HepG2 (cell line): Measurements from ENCODE around the gene INTS4. TPM values are rescaled to one million over a fixed set of nuclear protein-coding genes. Genes with fewer than 3 reads are reported as not detected.

Source experiments
- MBNL3 ChIP-seq: fragments of 250-450 bp; sonication (Bioruptor Pico); conservative IDR thresholded peaks from 2 replicates; pipeline ENCODE4 v1.8.0; 2022; ENCODE audit warnings: mild to moderate bottlenecking, inconsistent platforms
- NR2C2 ChIP-seq: sonication (generic); formaldehyde crosslinking; IDR thresholded peaks from 2 replicates; pipeline ENCODE4 v1.4.0; 2020; ENCODE audit warnings: missing genetic modification reagents, mild to moderate bottlenecking, moderate library complexity, borderline replicate concordance
- PBX3 ChIP-seq: sonication (generic); formaldehyde crosslinking; IDR thresholded peaks from 2 replicates; pipeline ENCODE4 v1.8.1; 2023; ENCODE audit warnings: missing genetic modification reagents, inconsistent platforms, borderline replicate concordance
- SALL2 ChIP-seq: sonication (generic); formaldehyde crosslinking; IDR thresholded peaks from 2 replicates; pipeline ENCODE4 v1.8.1; 2023; ENCODE audit warnings: mild to moderate bottlenecking, missing genetic modification reagents, inconsistent platforms
- SNRNP70 ChIP-seq: fragments of 200-400 bp; formaldehyde crosslinking; IDR thresholded peaks from 2 replicates; pipeline ENCODE4 v1.6.1; 2017; ENCODE audit warnings: mild to moderate bottlenecking, low read depth, low read length, moderate library complexity
- ZBTB40 ChIP-seq, 2 experiments: fragments of 450-650 bp in 1 of 2; sonication (generic) in 1 of 2; formaldehyde crosslinking in 1 of 2; IDR thresholded peaks; 2 replicates each; pipeline versions ENCODE4 v1.6.1 to v1.8.0; 2016 to 2022; ENCODE audit warnings: antibody characterized with exemption in 1 of 2, mild to moderate bottlenecking in 1 of 2, missing genetic modification reagents in 1 of 2
- ZBTB8A ChIP-seq: sonication (generic); formaldehyde crosslinking; IDR thresholded peaks from 2 replicates; pipeline ENCODE4 v1.4.0; 2020; ENCODE audit warnings: mild to moderate bottlenecking, low read depth, missing genetic modification reagents, borderline replicate concordance
- ZHX2 ChIP-seq, 2 experiments: sonication (generic) in 1 of 2; formaldehyde crosslinking in 1 of 2; IDR thresholded peaks; 2 replicates each; pipeline versions ENCODE4 v1.6.1 to v1.9.0; 2014 to 2022; ENCODE audit warnings: antibody characterized with exemption in 1 of 2, borderline replicate concordance in 1 of 2, inconsistent platforms in 1 of 2, low read depth in 1 of 2, missing genetic modification reagents in 1 of 2
- ZMAT3 ChIP-seq: sonication (generic); formaldehyde crosslinking; conservative IDR thresholded peaks from 2 replicates; pipeline ENCODE4 v1.7.0; 2021; ENCODE audit warnings: missing genetic modification reagents
- ZNF317 ChIP-seq: sonication (generic); formaldehyde crosslinking; IDR thresholded peaks from 2 replicates; pipeline ENCODE4 v1.5.0; 2020; ENCODE audit warnings: mild to moderate bottlenecking, missing genetic modification reagents
- ZNF724P ChIP-seq: sonication (generic); formaldehyde crosslinking; IDR thresholded peaks from 2 replicates; pipeline ENCODE4 v1.8.0; 2022; ENCODE audit warnings: missing genetic modification reagents, borderline replicate concordance
- ZNF777 ChIP-seq: sonication (generic); formaldehyde crosslinking; IDR thresholded peaks from 2 replicates; pipeline ENCODE4 v1.4.0; 2020; ENCODE audit warnings: missing genetic modification reagents
- polyA plus RNA-seq, 8 experiments: library from polyadenylated mRNA; depleted of rRNA in 3 of 8; stranded (reverse) in 7 of 8; unstranded in 1 of 8; fragments of >200 nt; fragmentation: Illumina TruSeq in 4 of 8; extraction: Trizol in 4 of 8; gene quantifications; 2 replicates each; pipeline versions ENCODE4 v1.2.1 to v1.2.3, GENCODE V29; 2011 to 2016; ENCODE audit warnings: low read depth in 4 of 8, missing spikeins in 1 of 8, mixed read lengths in 1 of 8; ENCODE audit not compliant: insufficient read depth in 1 of 8
- total RNA-seq, 5 experiments: library from RNA; depleted of rRNA; stranded (reverse); fragments of >200 nt; fragmentation: Illumina TruSeq; extraction: Trizol; gene quantifications; 2 replicates each; pipeline ENCODE4 v1.2.3, GENCODE V29; 2016; ENCODE audit warnings: low read depth in 1 of 5

The INTS4 gene
- total and polyA plus RNA-seq, 2 of the 13 experiments (the other 11 are each of a cell fraction or from before 2014, with no cell fraction given), result 37.3 to 44.8 TPM

- TF ChIP-seq ZBTB40 (IDR thresholded peaks at IDR 0.05) (no peak), ZBTB40 (CRISPR knock-in tag; IDR thresholded peaks at IDR 0.05) (no peak), SNRNP70 (no peak), PBX3 (no peak), MBNL3 (CRISPR knock-in tag) (no peak), ZNF317 (CRISPR knock-in tag) (no peak), ZNF724P (CRISPR knock-in tag) (no peak), ZMAT3 (CRISPR knock-in tag) (no peak), SALL2 (CRISPR knock-in tag) (no peak), NR2C2 (CRISPR knock-in tag) (no peak), ZHX2 (IDR thresholded peaks at IDR 0.05; ENCODE audit: low read depth) (no peak), ZHX2 (CRISPR knock-in tag; IDR thresholded peaks at IDR 0.05; ENCODE audit: borderline replicate concordance) (no peak), ZBTB8A (CRISPR knock-in tag) (no peak), ZNF777 (CRISPR knock-in tag) (no peak)
Observed at GRCh38 chr11:78033040-78033439, 38.6 kb upstream of the INTS4 start (continued).
